Choroid plexus epithelial cell (primary cell): ENCODE results near the gene CYTIP.
"Not testable (repeated sequence)": the region's sequence is repeated elsewhere in the genome, so short reads cannot be mapped to it uniquely, and the experiment has no call there.

ENCODE experiments used
- DNase-seq: peaks from one replicate; pipeline ENCODE4 v3.0.0-alpha.2; 2010; ENCODE audit warnings: low read depth
- H3K4me3 ChIP-seq: 2 replicates; pipeline ENCODE4 v1.5.1; 2011; ENCODE audit warnings: low read depth, mild to moderate bottlenecking, control low read depth, low read length, moderate library complexity
- TF ChIP-seq, protein P1 (sequence below): conservative IDR thresholded peaks from 2 replicates; pipeline ENCODE4 v1.5.1; 2011; ENCODE audit warnings: low read depth, mild to moderate bottlenecking, control low read depth, inconsistent platforms, low read length, moderate library complexity

CYTIP gene

DNA sequence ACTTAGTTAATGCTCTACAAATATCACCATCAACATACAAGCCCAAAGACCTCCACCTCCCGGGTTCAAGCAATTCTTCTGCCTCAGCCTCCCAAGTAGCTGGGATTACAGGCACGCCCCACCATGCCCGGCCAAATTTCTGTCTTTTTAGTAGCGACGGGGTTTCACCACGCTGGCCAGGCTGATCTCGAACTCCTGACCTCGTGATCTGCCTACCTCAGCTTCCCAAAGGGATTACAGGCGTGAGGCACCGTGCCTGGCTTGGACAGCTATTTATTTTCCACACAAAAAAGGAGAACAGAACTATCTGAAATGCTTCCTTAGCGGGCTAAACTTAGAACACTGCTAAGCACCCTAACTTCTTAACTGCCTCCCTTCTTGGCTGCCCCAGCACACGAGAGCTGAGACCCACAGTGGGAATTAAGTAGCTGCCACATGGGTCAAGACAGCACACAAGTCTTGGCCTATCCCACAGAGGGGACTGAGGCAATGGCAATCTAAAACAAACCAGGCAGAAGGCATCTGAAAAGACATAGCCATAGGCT, 24.8 kb downstream of the CYTIP start:
- no peak overlapping the region for H3K4me3 ChIP-seq
- no peak for DNase-seq
- TF ChIP-seq, protein P1, sequence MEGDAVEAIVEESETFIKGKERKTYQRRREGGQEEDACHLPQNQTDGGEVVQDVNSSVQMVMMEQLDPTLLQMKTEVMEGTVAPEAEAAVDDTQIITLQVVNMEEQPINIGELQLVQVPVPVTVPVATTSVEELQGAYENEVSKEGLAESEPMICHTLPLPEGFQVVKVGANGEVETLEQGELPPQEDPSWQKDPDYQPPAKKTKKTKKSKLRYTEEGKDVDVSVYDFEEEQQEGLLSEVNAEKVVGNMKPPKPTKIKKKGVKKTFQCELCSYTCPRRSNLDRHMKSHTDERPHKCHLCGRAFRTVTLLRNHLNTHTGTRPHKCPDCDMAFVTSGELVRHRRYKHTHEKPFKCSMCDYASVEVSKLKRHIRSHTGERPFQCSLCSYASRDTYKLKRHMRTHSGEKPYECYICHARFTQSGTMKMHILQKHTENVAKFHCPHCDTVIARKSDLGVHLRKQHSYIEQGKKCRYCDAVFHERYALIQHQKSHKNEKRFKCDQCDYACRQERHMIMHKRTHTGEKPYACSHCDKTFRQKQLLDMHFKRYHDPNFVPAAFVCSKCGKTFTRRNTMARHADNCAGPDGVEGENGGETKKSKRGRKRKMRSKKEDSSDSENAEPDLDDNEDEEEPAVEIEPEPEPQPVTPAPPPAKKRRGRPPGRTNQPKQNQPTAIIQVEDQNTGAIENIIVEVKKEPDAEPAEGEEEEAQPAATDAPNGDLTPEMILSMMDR: no peak

DNA sequence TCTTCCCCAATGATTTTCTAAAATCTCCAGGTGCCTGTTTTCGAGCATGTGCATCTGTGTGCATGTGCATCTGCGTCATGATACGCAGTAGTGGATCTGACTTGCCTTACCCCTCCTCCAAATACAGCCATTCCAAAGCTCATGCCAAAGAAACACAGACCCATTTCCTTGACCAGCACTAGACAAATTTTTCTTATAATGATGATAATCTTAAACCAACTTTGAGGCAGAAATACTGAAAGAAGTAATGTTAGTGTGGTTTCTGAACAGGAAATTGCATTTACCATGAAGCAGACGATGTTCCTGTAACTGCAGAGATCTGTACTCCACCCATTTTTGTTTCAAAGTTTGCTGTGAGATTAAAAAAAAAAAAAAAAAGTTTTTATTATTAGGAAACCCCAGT, 25.6 kb downstream of the CYTIP start:
- H3K4me3 ChIP-seq: no peak overlapping the region
- TF ChIP-seq, protein P1: no peak
- DNase-seq: no peak

DNA sequence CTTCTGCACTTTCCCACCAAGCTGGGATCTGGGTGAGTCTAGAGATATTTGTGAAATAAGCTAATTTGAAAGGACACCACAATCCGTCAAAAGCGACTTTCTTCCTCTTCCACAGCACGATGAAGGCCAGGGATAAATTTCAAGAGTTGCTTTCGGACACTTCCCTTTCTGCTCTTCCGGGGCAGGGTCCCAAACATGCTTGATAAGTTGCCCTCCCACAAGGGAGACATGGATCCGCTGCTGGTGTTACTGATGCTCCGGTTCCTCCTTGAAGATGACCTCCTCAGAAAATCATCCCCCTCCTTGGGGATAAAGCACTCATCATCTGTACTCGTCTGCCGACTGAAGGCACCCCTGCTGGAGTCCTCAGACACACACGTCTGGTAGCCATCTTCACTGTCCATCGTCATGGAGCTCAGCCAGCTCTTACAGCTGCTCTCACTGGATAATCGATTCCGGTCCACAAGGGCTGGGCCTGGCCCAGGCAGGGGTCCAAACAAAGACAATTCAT, 28.2 kb downstream of the CYTIP start:
- no peak overlapping the region for H3K4me3 ChIP-seq
- TF ChIP-seq, protein P1: no peak
- no peak for DNase-seq

DNA sequence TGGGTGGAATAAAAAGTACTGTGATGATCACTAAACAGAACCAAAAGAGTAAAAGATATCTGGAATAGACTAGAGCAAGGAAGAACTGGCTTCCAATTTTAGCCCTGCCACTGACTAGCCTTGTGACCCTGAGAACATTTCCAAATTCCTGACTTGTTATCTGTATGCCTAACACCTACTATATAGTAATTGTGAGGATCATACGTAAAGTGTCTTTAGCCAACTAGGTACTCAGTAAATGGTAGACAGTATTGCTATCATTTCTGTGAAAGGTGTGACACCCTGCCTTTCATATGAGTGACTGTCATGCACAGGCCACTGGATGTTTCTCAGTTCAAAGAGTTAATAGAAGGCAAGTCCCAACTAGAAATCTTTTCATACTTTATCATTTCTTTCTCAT, 29.8 kb downstream of the CYTIP start:
- no peak overlapping the region for H3K4me3 ChIP-seq
- no peak for DNase-seq
- TF ChIP-seq, protein P1: no peak

DNA sequence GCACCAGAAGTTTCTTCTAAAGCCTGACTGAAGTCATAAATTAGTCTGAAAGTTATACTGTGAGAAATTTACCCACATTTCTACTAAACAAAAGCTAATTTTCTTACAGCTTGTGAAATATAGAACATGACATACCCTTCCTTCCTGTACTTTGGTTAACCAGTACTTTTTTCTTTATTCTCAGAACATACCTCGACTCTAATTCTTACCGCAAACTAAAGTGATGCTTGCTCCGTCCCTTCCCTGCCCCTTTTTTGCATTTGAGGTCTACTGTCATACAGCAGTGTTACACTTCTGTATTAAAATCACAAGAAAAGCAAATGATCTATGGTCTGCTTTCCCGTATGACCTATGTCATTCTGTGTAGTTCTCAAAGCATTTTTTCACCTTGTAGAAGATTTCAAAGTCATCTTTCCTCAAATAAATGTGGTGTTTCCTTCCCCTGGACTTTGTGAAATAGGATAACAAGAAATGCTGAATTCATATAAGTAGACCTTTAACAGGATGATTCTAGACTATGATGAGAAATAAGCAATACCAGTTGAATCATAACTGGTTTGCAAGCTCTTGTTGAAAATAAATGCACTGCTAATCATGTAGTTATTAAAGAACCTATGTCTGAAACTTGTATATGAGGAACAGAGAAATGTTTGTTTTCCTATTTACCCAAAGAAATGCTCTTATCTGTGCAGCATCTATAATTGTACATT, 30.4 kb downstream of the CYTIP start:
- H3K4me3 ChIP-seq: no peak overlapping the region
- DNase-seq: no peak
- TF ChIP-seq, protein P1: no peak

DNA sequence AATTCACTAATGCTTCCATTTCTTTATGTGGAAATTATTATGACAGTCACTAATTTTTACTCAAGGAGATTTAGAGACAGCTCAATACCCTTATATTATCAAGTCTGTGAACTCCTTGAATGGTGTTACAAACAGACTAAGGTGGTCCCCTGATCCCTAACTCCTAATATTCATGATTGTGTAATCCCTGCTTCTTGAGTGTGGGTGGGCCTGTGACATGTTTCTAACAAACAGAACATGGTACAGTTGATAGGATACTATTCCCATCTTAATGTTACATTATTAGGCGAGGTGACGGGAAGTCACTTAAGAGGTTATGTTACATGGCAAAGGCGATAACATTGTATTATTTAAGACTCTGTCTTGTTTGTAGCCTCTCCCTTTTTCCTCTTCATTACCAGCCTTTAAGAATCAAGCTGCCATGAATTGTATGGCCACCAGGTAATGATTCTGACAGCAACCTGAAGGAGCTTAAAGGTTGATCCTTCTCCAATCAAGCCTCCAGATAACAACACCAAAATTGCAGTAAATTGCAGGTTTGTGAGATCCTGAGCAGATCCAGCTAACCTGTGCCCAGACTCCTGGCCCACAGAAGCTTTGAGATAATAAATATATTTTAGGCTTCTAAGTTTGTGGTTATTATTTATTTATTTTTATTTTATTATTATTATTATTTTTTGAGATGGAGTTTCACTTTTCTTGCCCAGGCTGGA, 32.1 kb downstream of the CYTIP start:
- DNase-seq: no peak
- TF ChIP-seq, protein P1: no peak
- H3K4me3 ChIP-seq: no peak overlapping the region

DNA sequence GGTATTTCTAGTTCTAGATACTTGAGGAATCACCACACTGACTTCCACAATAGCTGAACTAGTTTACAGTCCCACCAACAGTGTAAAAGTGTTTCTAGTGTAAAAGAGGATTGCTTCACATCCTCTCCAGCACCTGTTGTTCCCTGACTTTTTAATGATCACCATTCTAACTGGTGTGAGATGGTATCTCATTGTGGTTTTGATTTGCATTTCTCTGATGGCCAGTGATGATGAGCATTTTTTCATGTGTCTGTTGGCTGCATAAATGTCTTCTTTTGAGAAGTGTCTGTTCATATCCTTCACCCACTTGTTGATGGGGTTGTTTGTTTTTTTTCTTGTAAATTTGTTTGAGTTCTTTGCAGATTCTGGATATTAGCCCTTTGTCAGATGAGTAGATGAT, 38.5 kb downstream of the CYTIP start:
- H3K4me3 ChIP-seq, DNase-seq: not testable (repeated sequence)
